ENCODE data around the gene RMDN3. TPM values are rescaled to one million over a fixed set of nuclear protein-coding genes. Genes with fewer than 3 reads are reported as not detected.
A peak's percentile ranks its signal among the peaks of the same experiment; 100 is the strongest.

Gene RMDN3
- total and polyA plus RNA-seq, 9 of the 15 experiments (the other 6 are each of a cell fraction or from before 2014, with no cell fraction given) = 8.1 to 38.2 (median 25.9) TPM

DNA sequence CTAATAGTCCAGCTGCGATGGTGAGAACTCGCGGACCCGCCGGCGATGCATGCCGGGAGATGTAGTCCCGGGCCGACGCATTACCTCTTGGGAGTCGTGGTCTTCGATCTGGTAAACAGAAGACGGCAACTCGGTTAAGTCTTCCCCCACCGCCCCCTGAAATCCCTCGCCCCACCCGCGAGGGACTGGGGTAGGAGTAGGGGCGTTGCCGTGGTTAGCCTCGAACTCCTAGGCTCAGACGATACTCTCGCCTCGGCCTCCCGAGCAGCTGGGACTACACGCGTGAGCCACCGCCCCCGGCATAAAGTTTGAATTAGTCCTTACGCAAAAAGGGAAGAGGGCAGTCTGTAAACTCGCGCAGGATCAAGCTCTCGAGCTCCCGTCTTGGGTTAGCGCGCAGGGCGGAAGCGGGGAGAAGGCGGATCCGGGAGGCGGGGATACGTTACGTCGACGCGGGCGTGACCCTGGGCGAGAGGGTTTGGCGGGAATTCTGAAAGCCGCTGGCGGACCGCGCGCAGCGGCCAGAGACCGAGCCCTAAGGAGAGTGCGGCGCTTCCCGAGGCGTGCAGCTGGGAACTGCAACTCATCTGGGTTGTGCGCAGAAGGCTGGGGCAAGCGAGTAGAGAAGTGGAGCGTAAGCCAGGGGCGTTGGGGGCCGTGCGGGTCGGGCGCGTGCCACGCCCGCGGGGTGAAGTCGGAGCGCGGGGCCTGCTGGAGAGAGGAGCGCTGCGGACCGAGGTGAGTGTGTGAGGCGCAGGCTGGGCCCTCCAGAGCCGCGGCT, 60.2 kb downstream of the RMDN3 start, which contains the start of gene RAD51 (continued):
- TF ChIP-seq TEAD4 (IDR thresholded peaks at IDR 0.05; ENCODE audit: low read length) (no peak), TEAD4 (CRISPR knock-in tag; IDR thresholded peaks at IDR 0.05; ENCODE audit: borderline replicate concordance) (no peak), RBM15 (IDR thresholded peaks at IDR 0.05; ENCODE audit: insufficient read depth, low read length) (no peak), ZNF121 (CRISPR knock-in tag; conservative IDR thresholded peaks at IDR 0.05) (no peak), ZBTB7A (IDR thresholded peaks at IDR 0.05; ENCODE audit: borderline replicate concordance, control insufficient read depth, low read depth, low read length) (peak; percentile 61; the same call in 1 of the 2 replicates), POLR2A (conservative IDR thresholded peaks at IDR 0.05) (peak; percentile 95), SRF (CRISPR knock-in tag; IDR thresholded peaks at IDR 0.05) (peak in 1 of 2 experiments; percentile 73; a peak in 1 of 4 replicates), NFE2L1 (tag; IDR thresholded peaks at IDR 0.05; ENCODE audit: borderline replicate concordance, low read depth) (no peak), EGR1 (conservative IDR thresholded peaks at IDR 0.05) (peak; percentile 82; the same call in 1 of the 2 replicates), BRD9 (IDR thresholded peaks at IDR 0.05; ENCODE audit: low read depth, partially characterized antibody) (no peak), FOXP1 (CRISPR knock-in tag; IDR thresholded peaks at IDR 0.05) (no peak), OTX1 (CRISPR knock-in tag; IDR thresholded peaks at IDR 0.05) (no peak), HSF4 (CRISPR knock-in tag; IDR thresholded peaks at IDR 0.05; ENCODE audit: borderline replicate concordance) (no peak), ATF1 (CRISPR knock-in tag; IDR thresholded peaks at IDR 0.05) (no peak; the same call in 1 of the 2 replicates), ATF1 (tag; IDR thresholded peaks at IDR 0.05) (peak; percentile 92), EP300 (IDR thresholded peaks at IDR 0.05; ENCODE audit: low read length) (no peak; the same call in 1 of the 2 replicates)
- TF ChIP-seq, protein P1, sequence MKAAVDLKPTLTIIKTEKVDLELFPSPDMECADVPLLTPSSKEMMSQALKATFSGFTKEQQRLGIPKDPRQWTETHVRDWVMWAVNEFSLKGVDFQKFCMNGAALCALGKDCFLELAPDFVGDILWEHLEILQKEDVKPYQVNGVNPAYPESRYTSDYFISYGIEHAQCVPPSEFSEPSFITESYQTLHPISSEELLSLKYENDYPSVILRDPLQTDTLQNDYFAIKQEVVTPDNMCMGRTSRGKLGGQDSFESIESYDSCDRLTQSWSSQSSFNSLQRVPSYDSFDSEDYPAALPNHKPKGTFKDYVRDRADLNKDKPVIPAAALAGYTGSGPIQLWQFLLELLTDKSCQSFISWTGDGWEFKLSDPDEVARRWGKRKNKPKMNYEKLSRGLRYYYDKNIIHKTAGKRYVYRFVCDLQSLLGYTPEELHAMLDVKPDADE (conservative IDR thresholded peaks at IDR 0.05; ENCODE audit: control insufficient read depth, low read depth, low read length) = peak; percentile 83
- TF ChIP-seq, protein P2, sequence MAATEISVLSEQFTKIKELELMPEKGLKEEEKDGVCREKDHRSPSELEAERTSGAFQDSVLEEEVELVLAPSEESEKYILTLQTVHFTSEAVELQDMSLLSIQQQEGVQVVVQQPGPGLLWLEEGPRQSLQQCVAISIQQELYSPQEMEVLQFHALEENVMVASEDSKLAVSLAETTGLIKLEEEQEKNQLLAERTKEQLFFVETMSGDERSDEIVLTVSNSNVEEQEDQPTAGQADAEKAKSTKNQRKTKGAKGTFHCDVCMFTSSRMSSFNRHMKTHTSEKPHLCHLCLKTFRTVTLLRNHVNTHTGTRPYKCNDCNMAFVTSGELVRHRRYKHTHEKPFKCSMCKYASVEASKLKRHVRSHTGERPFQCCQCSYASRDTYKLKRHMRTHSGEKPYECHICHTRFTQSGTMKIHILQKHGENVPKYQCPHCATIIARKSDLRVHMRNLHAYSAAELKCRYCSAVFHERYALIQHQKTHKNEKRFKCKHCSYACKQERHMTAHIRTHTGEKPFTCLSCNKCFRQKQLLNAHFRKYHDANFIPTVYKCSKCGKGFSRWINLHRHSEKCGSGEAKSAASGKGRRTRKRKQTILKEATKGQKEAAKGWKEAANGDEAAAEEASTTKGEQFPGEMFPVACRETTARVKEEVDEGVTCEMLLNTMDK (IDR thresholded peaks at IDR 0.05; ENCODE audit: borderline replicate concordance, insufficient read depth, low read depth, low read length, poor library complexity, severe bottlenecking) = no peak
- TF ChIP-seq, protein P3, sequence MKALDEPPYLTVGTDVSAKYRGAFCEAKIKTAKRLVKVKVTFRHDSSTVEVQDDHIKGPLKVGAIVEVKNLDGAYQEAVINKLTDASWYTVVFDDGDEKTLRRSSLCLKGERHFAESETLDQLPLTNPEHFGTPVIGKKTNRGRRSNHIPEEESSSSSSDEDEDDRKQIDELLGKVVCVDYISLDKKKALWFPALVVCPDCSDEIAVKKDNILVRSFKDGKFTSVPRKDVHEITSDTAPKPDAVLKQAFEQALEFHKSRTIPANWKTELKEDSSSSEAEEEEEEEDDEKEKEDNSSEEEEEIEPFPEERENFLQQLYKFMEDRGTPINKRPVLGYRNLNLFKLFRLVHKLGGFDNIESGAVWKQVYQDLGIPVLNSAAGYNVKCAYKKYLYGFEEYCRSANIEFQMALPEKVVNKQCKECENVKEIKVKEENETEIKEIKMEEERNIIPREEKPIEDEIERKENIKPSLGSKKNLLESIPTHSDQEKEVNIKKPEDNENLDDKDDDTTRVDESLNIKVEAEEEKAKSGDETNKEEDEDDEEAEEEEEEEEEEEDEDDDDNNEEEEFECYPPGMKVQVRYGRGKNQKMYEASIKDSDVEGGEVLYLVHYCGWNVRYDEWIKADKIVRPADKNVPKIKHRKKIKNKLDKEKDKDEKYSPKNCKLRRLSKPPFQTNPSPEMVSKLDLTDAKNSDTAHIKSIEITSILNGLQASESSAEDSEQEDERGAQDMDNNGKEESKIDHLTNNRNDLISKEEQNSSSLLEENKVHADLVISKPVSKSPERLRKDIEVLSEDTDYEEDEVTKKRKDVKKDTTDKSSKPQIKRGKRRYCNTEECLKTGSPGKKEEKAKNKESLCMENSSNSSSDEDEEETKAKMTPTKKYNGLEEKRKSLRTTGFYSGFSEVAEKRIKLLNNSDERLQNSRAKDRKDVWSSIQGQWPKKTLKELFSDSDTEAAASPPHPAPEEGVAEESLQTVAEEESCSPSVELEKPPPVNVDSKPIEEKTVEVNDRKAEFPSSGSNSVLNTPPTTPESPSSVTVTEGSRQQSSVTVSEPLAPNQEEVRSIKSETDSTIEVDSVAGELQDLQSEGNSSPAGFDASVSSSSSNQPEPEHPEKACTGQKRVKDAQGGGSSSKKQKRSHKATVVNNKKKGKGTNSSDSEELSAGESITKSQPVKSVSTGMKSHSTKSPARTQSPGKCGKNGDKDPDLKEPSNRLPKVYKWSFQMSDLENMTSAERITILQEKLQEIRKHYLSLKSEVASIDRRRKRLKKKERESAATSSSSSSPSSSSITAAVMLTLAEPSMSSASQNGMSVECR (CRISPR knock-in tag; IDR thresholded peaks at IDR 0.05) = peak; percentile 98

Measured in K562 (cell line).